ENCODE measurements around the gene SLC37A1.
"Not testable (repeated sequence)": the region's sequence is repeated elsewhere in the genome, so short reads cannot be mapped to it uniquely, and the experiment has no call there.

Gene SLC37A1

GRCh38 chr21:42597487-42598158 is 84.0 kb downstream of the SLC37A1 start:
- DNase-seq = no peak

GRCh38 chr21:42598159-42598735 is 84.6 kb downstream of the SLC37A1 start:
- no peak for DNase-seq

GRCh38 chr21:42599486-42599885 is 85.8 kb downstream of the SLC37A1 start:
- DNase-seq = no peak

- DNase-seq = no peak
These were observed 86.3 kb downstream of the SLC37A1 start for GRCh38 chr21:42599962-42600361.

- no peak for DNase-seq
These were observed 88.0 kb downstream of the SLC37A1 start for GRCh38 chr21:42601656-42602055.

GRCh38 chr21:42607102-42607501 is 93.5 kb downstream of the SLC37A1 start:
- no peak for DNase-seq

- DNase-seq = no peak
These were observed 94.0 kb downstream of the SLC37A1 start for GRCh38 chr21:42607525-42608102.

- no peak for DNase-seq
These were observed 94.8 kb downstream of the SLC37A1 start for GRCh38 chr21:42608446-42608845.

- DNase-seq = peak; percentile 58 to 70
These were observed 96.2 kb downstream of the SLC37A1 start for GRCh38 chr21:42609811-42610210.

GRCh38 chr21:42611852-42612251 is 98.2 kb downstream of the SLC37A1 start:
- DNase-seq = no peak

GRCh38 chr21:42612390-42612789 is 98.7 kb downstream of the SLC37A1 start:
- no peak for DNase-seq

- DNase-seq = no peak
These were observed 100.1 kb downstream of the SLC37A1 start for GRCh38 chr21:42613756-42614155.

- peak; percentile 55 to 65 for DNase-seq
These were observed 100.7 kb downstream of the SLC37A1 start for GRCh38 chr21:42614396-42614795.

- peak; percentile 68 to 76 for DNase-seq
These were observed 101.2 kb downstream of the SLC37A1 start for GRCh38 chr21:42614811-42615351.

GRCh38 chr21:42615377-42615776 is 101.7 kb downstream of the SLC37A1 start:
- not testable (repeated sequence) for DNase-seq

GRCh38 chr21:42615924-42616323 is 102.3 kb downstream of the SLC37A1 start:
- DNase-seq = no peak

GRCh38 chr21:42616446-42616845 is 102.8 kb downstream of the SLC37A1 start:
- DNase-seq = peak in 1 of 2 experiments; percentile 30

- DNase-seq = no peak
These were observed 103.3 kb downstream of the SLC37A1 start for GRCh38 chr21:42616941-42617340.

GRCh38 chr21:42617486-42617885 is 103.8 kb downstream of the SLC37A1 start:
- no peak for DNase-seq

GRCh38 chr21:42618707-42619102 is 105.1 kb downstream of the SLC37A1 start:
- DNase-seq = no peak

- DNase-seq = no peak
These were observed 105.5 kb downstream of the SLC37A1 start for GRCh38 chr21:42619166-42619565.

- DNase-seq = no peak
These were observed 106.2 kb downstream of the SLC37A1 start for GRCh38 chr21:42619841-42620240.

GRCh38 chr21:42621166-42621818 is 107.6 kb downstream of the SLC37A1 start:
- DNase-seq = no peak

GRCh38 chr21:42621819-42622177 is 108.1 kb downstream of the SLC37A1 start:
- DNase-seq = no peak

All from activated T-cell treated with anti-CD3 and anti-CD28 coated beads, Interleukin-2, amount 50 U/mL, for 48 hours (primary cell).